ENCODE data around the gene RBM33. TPM values are rescaled to one million over a fixed set of nuclear protein-coding genes. Genes with fewer than 3 reads are reported as not detected.

Gene RBM33
- total and polyA plus RNA-seq, 10 of the 15 experiments (the other 5 are each of a cell fraction or from before 2014, with no cell fraction given) = 4.7 to 67.2 (median 24.3) TPM

DNA sequence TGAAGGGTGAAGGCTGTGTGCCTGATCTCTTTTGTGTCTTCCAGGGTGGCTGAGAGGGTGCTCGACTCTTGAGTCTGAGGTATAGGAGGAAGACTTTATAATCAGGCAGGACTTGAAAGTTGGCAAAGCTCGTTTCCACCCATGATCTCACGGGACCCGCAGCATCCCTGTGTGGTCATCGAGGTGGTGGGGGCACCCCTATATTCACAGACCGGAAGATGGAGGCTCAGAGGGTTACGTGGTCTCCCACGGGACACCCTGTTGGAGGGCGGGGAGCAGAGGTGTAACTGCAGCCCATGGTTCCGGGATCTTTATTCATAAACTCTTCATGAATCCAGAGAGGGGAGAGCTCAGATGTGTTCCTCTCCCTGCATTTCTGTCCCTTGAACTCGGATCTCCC is 177.4 kb downstream of the RBM33 start:
- intact Hi-C loops (cut with micrococcal nuclease; ENCODE audit: unreplicated experiment) (no loop called here), in situ Hi-C loops (cut with MboI) (loop anchor here (25.0 kb wide), 1 partner anchor 1440 kb away; no protein-coding TSS in a partner anchor)
- 21% methylated on average over 11 of the region's 11 CpGs for WGBS (ENCODE audit: insufficient coverage, insufficient replicate concordance, low lambda C conversion rate, missing lambda C conversion rate)
- H4K20me1 ChIP-seq (ENCODE audit: control insufficient read depth, insufficient read depth) = no peaks in the 10 kb centered on the region
- H3K9me3 ChIP-seq (replicated peaks; ENCODE audit: control insufficient read depth, insufficient read depth, low read length) = no peaks in the 10 kb centered on the region; the same call in 2 of the 3 replicates
- ChIA-PET SMC1A (ENCODE audit: uncharacterized antibody, unreplicated experiment) (no interaction called here), POLR2A (no interaction called here), CTCF (no interaction called here), RAD21 (ENCODE audit: unreplicated experiment) (interaction anchor here (0.6 kb wide), 1 partner anchor 25 kb away, joined by 3 read pairs; no protein-coding TSS in a partner anchor)
- H3K4me2 ChIP-seq (ENCODE audit: control insufficient read depth, insufficient read depth) = no peak overlapping the region
- no TSS peak for BruUV-seq (replicated peaks)
- H3K9ac ChIP-seq (ENCODE audit: control insufficient read depth, insufficient read depth, low read length) = no peak overlapping the region
- H3K79me2 ChIP-seq (ENCODE audit: control insufficient read depth, insufficient read depth, low read length) = no peaks in the 10 kb centered on the region
- peaks cover 2 to 3% of the 10 kb centered on the region in 2 experiments; a peak in 2 of 4 replicates for H3K27me3 ChIP-seq (replicated peaks in 1 of 2; ENCODE audit: control insufficient read depth in 2 of 2, insufficient read depth in 2 of 2, low read length in 1 of 2)
- ATAC-seq (no peak), FAIRE-seq (no peak), DNase-seq (ENCODE audit: low read depth, low spot score) (no peak)
- no peaks in the 10 kb centered on the region for H3K4me1 ChIP-seq (ENCODE audit: control insufficient read depth, insufficient read depth, low read length)
- no peaks in the 10 kb centered on the region for H3K36me3 ChIP-seq (ENCODE audit: control insufficient read depth in 2 of 2, insufficient read depth in 2 of 2, low read length in 1 of 2)
- no peak overlapping the region for H3K27ac ChIP-seq (ENCODE audit: control insufficient read depth, insufficient read depth)
- no peak overlapping the region for H3K4me3 ChIP-seq
- H2AFZ ChIP-seq (ENCODE audit: control insufficient read depth, low read depth, low read length) = no peak overlapping the region
- TF ChIP-seq ZNF24 (IDR thresholded peaks at IDR 0.05) (no peak), NRF1 (conservative IDR thresholded peaks at IDR 0.05; ENCODE audit: low read depth, low read length) (no peak), FOXK2 (IDR thresholded peaks at IDR 0.05) (no peak), MYB (IDR thresholded peaks at IDR 0.05; ENCODE audit: borderline replicate concordance, low read depth, low read length) (no peak), SPI1 (IDR thresholded peaks at IDR 0.05; ENCODE audit: borderline replicate concordance, insufficient read depth, low read depth, low read length) (no peak), SMARCA5 (IDR thresholded peaks at IDR 0.05) (no peak), PAX8 (IDR thresholded peaks at IDR 0.05) (no peak), IKZF1 (conservative IDR thresholded peaks at IDR 0.05) (no peak), LARP7 (IDR thresholded peaks at IDR 0.05) (no peak), BMI1 (IDR thresholded peaks at IDR 0.05; ENCODE audit: borderline replicate concordance) (no peak), CHD1 (IDR thresholded peaks at IDR 0.05; ENCODE audit: low read depth, low read length) (no peak), RAD51 (IDR thresholded peaks at IDR 0.05) (no peak)
- TF ChIP-seq, protein P1, sequence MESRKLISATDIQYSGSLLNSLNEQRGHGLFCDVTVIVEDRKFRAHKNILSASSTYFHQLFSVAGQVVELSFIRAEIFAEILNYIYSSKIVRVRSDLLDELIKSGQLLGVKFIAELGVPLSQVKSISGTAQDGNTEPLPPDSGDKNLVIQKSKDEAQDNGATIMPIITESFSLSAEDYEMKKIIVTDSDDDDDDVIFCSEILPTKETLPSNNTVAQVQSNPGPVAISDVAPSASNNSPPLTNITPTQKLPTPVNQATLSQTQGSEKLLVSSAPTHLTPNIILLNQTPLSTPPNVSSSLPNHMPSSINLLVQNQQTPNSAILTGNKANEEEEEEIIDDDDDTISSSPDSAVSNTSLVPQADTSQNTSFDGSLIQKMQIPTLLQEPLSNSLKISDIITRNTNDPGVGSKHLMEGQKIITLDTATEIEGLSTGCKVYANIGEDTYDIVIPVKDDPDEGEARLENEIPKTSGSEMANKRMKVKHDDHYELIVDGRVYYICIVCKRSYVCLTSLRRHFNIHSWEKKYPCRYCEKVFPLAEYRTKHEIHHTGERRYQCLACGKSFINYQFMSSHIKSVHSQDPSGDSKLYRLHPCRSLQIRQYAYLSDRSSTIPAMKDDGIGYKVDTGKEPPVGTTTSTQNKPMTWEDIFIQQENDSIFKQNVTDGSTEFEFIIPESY (IDR thresholded peaks at IDR 0.05) = no peak
- TF ChIP-seq, protein P2, sequence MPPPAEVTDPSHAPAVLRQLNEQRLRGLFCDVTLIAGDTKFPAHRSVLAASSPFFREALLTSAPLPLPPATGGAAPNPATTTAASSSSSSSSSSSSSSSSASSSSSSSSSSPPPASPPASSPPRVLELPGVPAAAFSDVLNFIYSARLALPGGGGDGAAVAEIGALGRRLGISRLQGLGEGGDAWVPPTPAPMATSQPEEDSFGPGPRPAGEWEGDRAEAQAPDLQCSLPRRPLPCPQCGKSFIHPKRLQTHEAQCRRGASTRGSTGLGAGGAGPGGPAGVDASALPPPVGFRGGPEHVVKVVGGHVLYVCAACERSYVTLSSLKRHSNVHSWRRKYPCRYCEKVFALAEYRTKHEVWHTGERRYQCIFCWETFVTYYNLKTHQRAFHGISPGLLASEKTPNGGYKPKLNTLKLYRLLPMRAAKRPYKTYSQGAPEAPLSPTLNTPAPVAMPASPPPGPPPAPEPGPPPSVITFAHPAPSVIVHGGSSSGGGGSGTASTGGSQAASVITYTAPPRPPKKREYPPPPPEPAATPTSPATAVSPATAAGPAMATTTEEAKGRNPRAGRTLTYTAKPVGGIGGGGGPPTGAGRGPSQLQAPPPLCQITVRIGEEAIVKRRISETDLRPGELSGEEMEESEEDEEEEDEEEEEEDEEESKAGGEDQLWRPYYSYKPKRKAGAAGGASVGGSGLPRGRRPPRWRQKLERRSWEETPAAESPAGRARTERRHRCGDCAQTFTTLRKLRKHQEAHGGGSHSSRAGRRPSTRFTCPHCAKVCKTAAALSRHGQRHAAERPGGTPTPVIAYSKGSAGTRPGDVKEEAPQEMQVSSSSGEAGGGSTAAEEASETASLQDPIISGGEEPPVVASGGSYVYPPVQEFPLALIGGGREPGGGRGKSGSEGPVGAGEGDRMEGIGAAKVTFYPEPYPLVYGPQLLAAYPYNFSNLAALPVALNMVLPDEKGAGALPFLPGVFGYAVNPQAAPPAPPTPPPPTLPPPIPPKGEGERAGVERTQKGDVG (CRISPR knock-in tag; IDR thresholded peaks at IDR 0.05) = no peak
- TF ChIP-seq, protein P3, sequence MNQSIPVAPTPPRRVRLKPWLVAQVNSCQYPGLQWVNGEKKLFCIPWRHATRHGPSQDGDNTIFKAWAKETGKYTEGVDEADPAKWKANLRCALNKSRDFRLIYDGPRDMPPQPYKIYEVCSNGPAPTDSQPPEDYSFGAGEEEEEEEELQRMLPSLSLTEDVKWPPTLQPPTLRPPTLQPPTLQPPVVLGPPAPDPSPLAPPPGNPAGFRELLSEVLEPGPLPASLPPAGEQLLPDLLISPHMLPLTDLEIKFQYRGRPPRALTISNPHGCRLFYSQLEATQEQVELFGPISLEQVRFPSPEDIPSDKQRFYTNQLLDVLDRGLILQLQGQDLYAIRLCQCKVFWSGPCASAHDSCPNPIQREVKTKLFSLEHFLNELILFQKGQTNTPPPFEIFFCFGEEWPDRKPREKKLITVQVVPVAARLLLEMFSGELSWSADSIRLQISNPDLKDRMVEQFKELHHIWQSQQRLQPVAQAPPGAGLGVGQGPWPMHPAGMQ (IDR thresholded peaks at IDR 0.05; ENCODE audit: borderline replicate concordance) = no peak
- TF ChIP-seq, protein P4, sequence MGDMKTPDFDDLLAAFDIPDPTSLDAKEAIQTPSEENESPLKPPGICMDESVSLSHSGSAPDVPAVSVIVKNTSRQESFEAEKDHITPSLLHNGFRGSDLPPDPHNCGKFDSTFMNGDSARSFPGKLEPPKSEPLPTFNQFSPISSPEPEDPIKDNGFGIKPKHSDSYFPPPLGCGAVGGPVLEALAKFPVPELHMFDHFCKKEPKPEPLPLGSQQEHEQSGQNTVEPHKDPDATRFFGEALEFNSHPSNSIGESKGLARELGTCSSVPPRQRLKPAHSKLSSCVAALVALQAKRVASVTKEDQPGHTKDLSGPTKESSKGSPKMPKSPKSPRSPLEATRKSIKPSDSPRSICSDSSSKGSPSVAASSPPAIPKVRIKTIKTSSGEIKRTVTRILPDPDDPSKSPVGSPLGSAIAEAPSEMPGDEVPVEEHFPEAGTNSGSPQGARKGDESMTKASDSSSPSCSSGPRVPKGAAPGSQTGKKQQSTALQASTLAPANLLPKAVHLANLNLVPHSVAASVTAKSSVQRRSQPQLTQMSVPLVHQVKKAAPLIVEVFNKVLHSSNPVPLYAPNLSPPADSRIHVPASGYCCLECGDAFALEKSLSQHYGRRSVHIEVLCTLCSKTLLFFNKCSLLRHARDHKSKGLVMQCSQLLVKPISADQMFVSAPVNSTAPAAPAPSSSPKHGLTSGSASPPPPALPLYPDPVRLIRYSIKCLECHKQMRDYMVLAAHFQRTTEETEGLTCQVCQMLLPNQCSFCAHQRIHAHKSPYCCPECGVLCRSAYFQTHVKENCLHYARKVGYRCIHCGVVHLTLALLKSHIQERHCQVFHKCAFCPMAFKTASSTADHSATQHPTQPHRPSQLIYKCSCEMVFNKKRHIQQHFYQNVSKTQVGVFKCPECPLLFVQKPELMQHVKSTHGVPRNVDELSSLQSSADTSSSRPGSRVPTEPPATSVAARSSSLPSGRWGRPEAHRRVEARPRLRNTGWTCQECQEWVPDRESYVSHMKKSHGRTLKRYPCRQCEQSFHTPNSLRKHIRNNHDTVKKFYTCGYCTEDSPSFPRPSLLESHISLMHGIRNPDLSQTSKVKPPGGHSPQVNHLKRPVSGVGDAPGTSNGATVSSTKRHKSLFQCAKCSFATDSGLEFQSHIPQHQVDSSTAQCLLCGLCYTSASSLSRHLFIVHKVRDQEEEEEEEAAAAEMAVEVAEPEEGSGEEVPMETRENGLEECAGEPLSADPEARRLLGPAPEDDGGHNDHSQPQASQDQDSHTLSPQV (IDR thresholded peaks at IDR 0.05) = no peak
